Kidney (tissue), 14 donors: ENCODE data around the gene LSAMP. TPM values are rescaled to one million over a fixed set of nuclear protein-coding genes. Genes with fewer than 3 reads are reported as not detected.

Source experiments
- DNase-seq, 5 donors: peaks; one replicate each; pipeline ENCODE4 v3.0.0-alpha.2; 2013 to 2020
- FAIRE-seq: peaks from 2 replicates; lab custom pipeline; 2012; peaks lifted over from hg19 to GRCh38; lab: Jason Lieb, UNC
- H3K27ac ChIP-seq, 2 donors: one replicate each; pipeline ENCODE4 v1.7.0; 2013; ENCODE audit warnings: low read depth in 2 of 2, low read length in 2 of 2, inconsistent platforms in 1 of 2
- H3K27me3 ChIP-seq: one replicate; pipeline ENCODE4 v1.7.1; 2013; ENCODE audit warnings: low read length, inconsistent platforms; ENCODE audit not compliant: control insufficient read depth, insufficient read depth
- H3K36me3 ChIP-seq, 3 donors: one replicate each; pipeline versions ENCODE4 v1.7.0 to v1.7.1; 2013; ENCODE audit warnings: low read length in 3 of 3, control low read depth in 1 of 3, inconsistent platforms in 1 of 3; ENCODE audit not compliant: insufficient read depth in 3 of 3, control insufficient read depth in 2 of 3
- H3K4me1 ChIP-seq, 3 donors: one replicate each; pipeline versions ENCODE4 v1.7.0 to v1.7.1; 2013; ENCODE audit warnings: low read length in 3 of 3, inconsistent platforms in 1 of 3, low read depth in 1 of 3; ENCODE audit not compliant: control insufficient read depth in 2 of 3, insufficient read depth in 2 of 3
- H3K4me3 ChIP-seq, 3 donors: one replicate each; pipeline versions ENCODE4 v1.7.0 to v1.8.1; 2013; ENCODE audit warnings: low read length in 3 of 3, control low read depth in 1 of 3, inconsistent platforms in 1 of 3
- H3K9ac ChIP-seq, 3 donors: one replicate each; pipeline versions ENCODE4 v1.7.0 to v1.7.1; 2013; ENCODE audit warnings: low read length in 3 of 3, control low read depth in 1 of 3, inconsistent platforms in 1 of 3
- H3K9me3 ChIP-seq, 3 donors: one replicate each; pipeline versions ENCODE4 v1.7.0 to v1.7.1; 2013; ENCODE audit warnings: low read length in 3 of 3, control low read depth in 1 of 3, inconsistent platforms in 1 of 3; ENCODE audit not compliant: control insufficient read depth in 2 of 3, insufficient read depth in 1 of 3
- CTCF ChIP-seq: IDR thresholded peaks from 3 replicates; pipeline ENCODE4 v1.5.1; 2012; ENCODE audit warnings: mild to moderate bottlenecking, moderate library complexity, borderline replicate concordance; ENCODE audit not compliant: insufficient read depth; ENCODE audit errors: extremely low read depth
- intact Hi-C: fragments of 100-400 bp; cut with DNase I; formaldehyde crosslinking; loops from one replicate; pipeline ENCODE4 v1.11.1; 2022
- polyA plus RNA-seq: library from polyadenylated mRNA; stranded (reverse); fragments of 350-450 nt; fragmentation: Illumina TruSeq; extraction: RNeasy Lipid Tissue Mini Kit (QIAGEN cat#74804); gene quantifications from one replicate; pipeline ENCODE4 v1.2.3, GENCODE V29; 2014; ENCODE audit warnings: low read depth, low replicate concordance; ENCODE audit not compliant: insufficient read depth
- total RNA-seq: library from RNA; stranded (reverse); fragmentation: NEBNext Ultra II Directional; extraction: Animal tissue kit (Norgen Biotek cat#: 25700); gene quantifications from one replicate; pipeline ENCODE4 v1.2.1, GENCODE V29; 2021
- donor health status: control.
- donor health status: control.
- donor health status: control.
- donor health status: control.
- donor health status: control.
- donor health status: DM: yes; HTN: yes; CAD: no.
- donor health status: Normal renal cell carcinoma (clear cell type).

LSAMP gene
- total and polyA plus RNA-seq, 2 donors from 2014 or later = 1.4 to 3.5 TPM

GRCh38 chr3:116367761-116368395 lies 77.4 kb downstream of the LSAMP start:
- Histone ChIP-seq H3K36me3 (no peaks in the 10 kb centered on the region), H3K27me3 (no peaks in the 10 kb centered on the region), H3K4me3 (no peak overlapping the region), H3K27ac (no peak overlapping the region), H3K4me1 (no peaks in the 10 kb centered on the region), H3K9me3 (no peaks in the 10 kb centered on the region), H3K9ac (no peak overlapping the region)
- intact Hi-C loops = no loop called here
- no peak for DNase-seq
- FAIRE-seq = no peak
- no peak for TF ChIP-seq CTCF

GRCh38 chr3:116356056-116356455 lies 89.2 kb downstream of the LSAMP start:
- H3K27me3 ChIP-seq = no peaks in the 10 kb centered on the region
- H3K4me1 ChIP-seq = no peaks in the 10 kb centered on the region
- no peak overlapping the region for H3K27ac ChIP-seq
- FAIRE-seq (no peak), DNase-seq (no peak)
- no peak overlapping the region for H3K9ac ChIP-seq
- H3K9me3 ChIP-seq = no peaks in the 10 kb centered on the region
- intact Hi-C loops = no loop called here
- H3K4me3 ChIP-seq = no peak overlapping the region
- no peak for TF ChIP-seq CTCF
- no peaks in the 10 kb centered on the region for H3K36me3 ChIP-seq

- no peak for DNase-seq
- no peak for FAIRE-seq
- intact Hi-C loops = no loop called here
- no peaks in the 10 kb centered on the region for H3K36me3 ChIP-seq
- H3K27me3 ChIP-seq = no peaks in the 10 kb centered on the region
- no peak for TF ChIP-seq CTCF
- H3K4me1 ChIP-seq = no peaks in the 10 kb centered on the region
- no peaks in the 10 kb centered on the region for H3K9me3 ChIP-seq
- no peak overlapping the region for H3K9ac ChIP-seq
- no peak overlapping the region for H3K27ac ChIP-seq
- no peak overlapping the region for H3K4me3 ChIP-seq
Observed at GRCh38 chr3:116354382-116354781, 90.9 kb downstream of the LSAMP start.
